ENCODE data around the gene WDR38. TPM values are rescaled to one million over a fixed set of nuclear protein-coding genes. Genes with fewer than 3 reads are reported as not detected.

Gene WDR38
- total RNA-seq, 1 donor, result not detected

GRCh38 chr9:124854161-124854560 is 901 bp downstream of the WDR38 start:
- no peaks in the 10 kb centered on the region for H3K27me3 ChIP-seq (ENCODE audit: insufficient read depth, low read length)
- peak; percentile 72 for DNase-seq (ENCODE audit: insufficient read length, low spot score, missing footprints)
- peaks cover 8% of the 10 kb centered on the region for H3K79me2 ChIP-seq (ENCODE audit: insufficient read depth, low read length)
- H3K4me3 ChIP-seq (ENCODE audit: insufficient read depth, low read length), result no peak overlapping the region
- H2AFZ ChIP-seq (ENCODE audit: low read length), result no peak overlapping the region
- no peak for TF ChIP-seq CTCF (IDR thresholded peaks at IDR 0.05; ENCODE audit: extremely low read depth, low read depth, low read length)
- H3K36me3 ChIP-seq (ENCODE audit: insufficient read depth, low read length), result peaks cover 27% of the 10 kb centered on the region
- H4K20me1 ChIP-seq (ENCODE audit: insufficient read depth, low read length), result peaks cover 31% of the 10 kb centered on the region
- no peaks in the 10 kb centered on the region for H3K9me3 ChIP-seq (ENCODE audit: low read depth, low read length)
- no peak overlapping the region for H3K4me2 ChIP-seq (ENCODE audit: insufficient read depth, low read length)
- peaks cover 12% of the 10 kb centered on the region for H3K4me1 ChIP-seq (ENCODE audit: insufficient read depth, low read length)
- no peak overlapping the region for H3K27ac ChIP-seq (ENCODE audit: low read depth, low read length)

GRCh38 chr9:124854822-124855221 is 1.6 kb downstream of the WDR38 start:
- Histone ChIP-seq H4K20me1 (ENCODE audit: insufficient read depth, low read length) (peaks cover 37% of the 10 kb centered on the region), H3K36me3 (ENCODE audit: insufficient read depth, low read length) (peaks cover 33% of the 10 kb centered on the region), H3K4me1 (ENCODE audit: insufficient read depth, low read length) (peaks cover 19% of the 10 kb centered on the region), H3K27me3 (ENCODE audit: insufficient read depth, low read length) (no peaks in the 10 kb centered on the region), H3K27ac (ENCODE audit: low read depth, low read length) (no peak overlapping the region), H3K9me3 (ENCODE audit: low read depth, low read length) (no peaks in the 10 kb centered on the region), H2AFZ (ENCODE audit: low read length) (no peak overlapping the region), H3K79me2 (ENCODE audit: insufficient read depth, low read length) (peaks cover 15% of the 10 kb centered on the region), H3K4me3 (ENCODE audit: insufficient read depth, low read length) (no peak overlapping the region), H3K4me2 (ENCODE audit: insufficient read depth, low read length) (no peak overlapping the region)
- no peak for DNase-seq (ENCODE audit: insufficient read length, low spot score, missing footprints)
- TF ChIP-seq CTCF (IDR thresholded peaks at IDR 0.05; ENCODE audit: extremely low read depth, low read depth, low read length), result no peak

- Histone ChIP-seq H3K4me2 (ENCODE audit: insufficient read depth, low read length) (no peak overlapping the region), H3K36me3 (ENCODE audit: insufficient read depth, low read length) (peaks cover 41% of the 10 kb centered on the region), H3K27ac (ENCODE audit: low read depth, low read length) (no peak overlapping the region), H3K4me3 (ENCODE audit: insufficient read depth, low read length) (no peak overlapping the region), H4K20me1 (ENCODE audit: insufficient read depth, low read length) (peaks cover 45% of the 10 kb centered on the region), H3K79me2 (ENCODE audit: insufficient read depth, low read length) (peaks cover 22% of the 10 kb centered on the region), H3K9me3 (ENCODE audit: low read depth, low read length) (no peaks in the 10 kb centered on the region), H3K27me3 (ENCODE audit: insufficient read depth, low read length) (no peaks in the 10 kb centered on the region), H2AFZ (ENCODE audit: low read length) (no peak overlapping the region), H3K4me1 (ENCODE audit: insufficient read depth, low read length) (peaks cover 26% of the 10 kb centered on the region)
- TF ChIP-seq CTCF (IDR thresholded peaks at IDR 0.05; ENCODE audit: extremely low read depth, low read depth, low read length), result no peak
- no peak for DNase-seq (ENCODE audit: insufficient read length, low spot score, missing footprints)
Measured at GRCh38 chr9:124855566-124855943, 2.3 kb downstream of the WDR38 start.

GRCh38 chr9:124855944-124856765 is 2.9 kb downstream of the WDR38 start:
- Histone ChIP-seq H3K27ac (ENCODE audit: low read depth, low read length) (no peak overlapping the region), H3K36me3 (ENCODE audit: insufficient read depth, low read length) (peaks cover 45% of the 10 kb centered on the region)
- TF ChIP-seq CTCF (IDR thresholded peaks at IDR 0.05; ENCODE audit: extremely low read depth, low read depth, low read length), result peak; percentile 40

More at GRCh38 chr9:124855944-124856765, 2.9 kb downstream of the WDR38 start:
- Histone ChIP-seq H3K27me3 (ENCODE audit: insufficient read depth, low read length) (no peaks in the 10 kb centered on the region), H2AFZ (ENCODE audit: low read length) (no peak overlapping the region), H3K4me2 (ENCODE audit: insufficient read depth, low read length) (no peak overlapping the region), H3K4me1 (ENCODE audit: insufficient read depth, low read length) (peaks cover 32% of the 10 kb centered on the region), H3K79me2 (ENCODE audit: insufficient read depth, low read length) (peaks cover 28% of the 10 kb centered on the region), H3K4me3 (ENCODE audit: insufficient read depth, low read length) (no peak overlapping the region), H4K20me1 (ENCODE audit: insufficient read depth, low read length) (peaks cover 51% of the 10 kb centered on the region), H3K9me3 (ENCODE audit: low read depth, low read length) (no peaks in the 10 kb centered on the region)
- peak; percentile 92 for DNase-seq (ENCODE audit: insufficient read length, low spot score, missing footprints)
